ENCODE results near the gene EHMT1. TPM values are rescaled to one million over a fixed set of nuclear protein-coding genes. Genes with fewer than 3 reads are reported as not detected.
A peak's percentile ranks its signal among the peaks of the same experiment; 100 is the strongest.
"Not testable (repeated sequence)": the region's sequence is repeated elsewhere in the genome, so short reads cannot be mapped to it uniquely, and the experiment has no call there.

EHMT1 gene
- total RNA-seq, 1 donor from 2014 or later, result 64.2 TPM

DNA sequence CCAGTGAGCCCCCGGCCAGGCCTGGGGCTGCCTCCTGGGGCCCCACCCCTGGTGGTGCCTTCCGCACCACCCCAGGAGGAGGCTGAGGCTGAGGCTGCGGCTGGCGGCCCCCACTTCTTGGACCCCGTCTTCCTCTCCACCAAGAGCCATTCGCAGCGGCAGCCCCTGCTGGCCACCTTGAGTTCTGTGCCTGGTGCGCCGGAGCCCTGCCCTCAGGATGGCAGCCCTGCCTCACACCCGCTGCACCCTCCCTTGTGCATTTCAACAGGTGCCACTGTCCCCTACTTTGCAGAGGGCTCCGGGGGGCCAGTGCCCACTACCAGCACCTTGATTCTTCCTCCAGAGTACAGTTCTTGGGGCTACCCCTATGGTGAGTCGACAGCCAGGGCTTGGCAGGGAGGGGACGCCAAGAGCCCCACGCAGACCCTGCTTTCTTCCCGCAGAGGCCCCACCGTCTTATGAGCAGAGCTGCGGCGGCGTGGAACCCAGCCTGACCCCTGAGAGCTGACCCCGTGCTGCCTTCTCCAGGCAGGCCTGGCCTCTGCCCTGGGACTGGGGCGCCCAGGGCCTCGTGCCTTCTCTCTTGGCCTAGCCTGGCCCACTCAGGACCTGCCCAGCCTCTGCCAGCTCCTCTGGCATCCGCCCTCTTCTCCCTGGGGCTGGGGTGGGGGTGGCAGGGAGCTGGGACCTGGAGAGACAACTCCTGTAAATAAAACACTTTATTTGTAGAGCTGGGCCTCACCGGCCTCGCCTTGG is 4.0 kb upstream of the EHMT1 start:
- DNase-seq (ENCODE audit: low spot score), result peak; percentile 83
- peak; percentile 66 for ATAC-seq

DNA sequence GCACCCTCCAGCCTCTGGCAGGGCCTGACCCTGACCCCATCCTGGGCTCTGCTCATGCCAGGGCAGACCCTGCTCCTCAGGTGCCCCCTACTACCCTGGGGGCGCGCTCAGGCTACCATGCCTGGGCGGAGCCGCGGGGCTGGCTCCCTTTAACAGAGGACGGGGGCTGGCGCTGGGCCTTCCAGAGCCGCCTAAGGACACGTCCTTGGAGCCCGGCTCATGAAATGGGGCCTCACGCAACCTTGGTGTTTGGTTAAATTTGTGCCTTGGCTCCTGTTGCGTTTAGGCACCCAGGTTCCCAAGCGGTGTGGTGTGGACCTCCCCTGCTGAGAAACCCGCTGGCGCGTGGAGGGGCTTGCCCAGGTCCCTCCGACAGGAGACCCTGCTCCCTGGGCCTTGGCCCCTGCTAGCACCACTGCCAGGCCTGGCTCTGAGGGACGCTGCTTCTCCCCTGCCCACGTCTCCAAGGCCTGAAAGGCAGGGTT is 3.4 kb upstream of the EHMT1 start:
- DNase-seq (ENCODE audit: low spot score), result no peak

DNA sequence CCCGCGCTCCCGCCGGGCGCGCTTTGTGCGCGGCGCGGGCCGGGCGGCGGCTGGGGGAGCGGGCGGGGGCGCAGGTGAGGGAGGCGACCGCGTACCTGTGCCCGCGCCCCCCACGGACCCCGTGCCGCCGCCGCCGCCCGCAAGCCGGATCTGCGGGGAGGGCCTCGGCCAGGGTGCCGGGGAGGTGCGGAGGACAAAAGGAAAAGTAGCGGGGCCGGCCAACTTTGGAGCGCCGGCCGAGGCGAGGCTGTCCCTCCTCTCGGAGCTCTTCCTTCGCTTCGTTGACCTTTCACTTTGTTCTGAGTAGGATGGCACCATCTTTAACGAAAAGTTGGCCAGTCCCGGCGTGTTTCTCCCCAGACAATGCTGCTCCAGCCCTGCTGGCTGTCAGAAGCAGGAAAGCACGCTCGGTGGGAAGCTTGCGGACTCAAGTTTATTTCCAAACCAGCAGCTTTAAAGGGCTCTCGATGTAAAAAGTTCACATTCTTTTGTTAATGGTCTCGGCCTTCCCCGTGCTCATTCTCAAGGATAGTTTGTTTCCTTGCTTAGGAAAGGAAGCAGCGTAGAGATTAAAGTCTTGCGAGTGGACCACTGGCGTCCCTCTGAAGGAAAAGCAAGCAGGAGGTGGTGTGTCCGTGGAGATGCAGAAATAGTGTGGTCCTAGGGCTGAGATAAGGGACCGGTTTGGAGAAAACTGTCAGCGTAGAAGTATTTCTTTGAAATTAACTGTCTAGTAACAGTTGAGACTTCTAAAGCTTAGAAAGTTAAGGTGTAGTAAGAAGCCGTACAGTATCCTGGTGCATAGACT is 639 bp downstream of the EHMT1 start:
- ATAC-seq (peak; percentile 7), DNase-seq (ENCODE audit: low spot score) (peak; percentile 55)

More for the DNA sequence above, 3.4 kb upstream of the EHMT1 start:
- peak; percentile 41 for ATAC-seq

DNA sequence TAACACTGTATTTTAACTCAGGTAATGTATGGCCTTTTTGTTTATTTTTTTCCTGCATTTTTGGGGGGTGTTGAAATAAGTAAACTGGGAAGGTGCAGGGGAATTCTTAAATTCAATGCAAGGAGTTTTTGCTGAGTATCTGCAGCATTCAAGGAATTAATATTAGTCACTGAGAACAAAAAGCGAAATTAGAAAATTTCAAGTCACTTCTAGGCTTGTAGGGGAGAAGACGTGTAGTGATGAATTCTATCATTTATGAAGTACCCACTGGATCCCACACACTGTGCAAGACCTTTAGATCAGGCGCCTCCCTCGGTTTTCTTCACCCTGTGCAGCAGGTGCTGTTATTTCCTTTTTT is 1.2 kb downstream of the EHMT1 start:
- DNase-seq (ENCODE audit: low spot score) (no peak), ATAC-seq (no peak)

DNA sequence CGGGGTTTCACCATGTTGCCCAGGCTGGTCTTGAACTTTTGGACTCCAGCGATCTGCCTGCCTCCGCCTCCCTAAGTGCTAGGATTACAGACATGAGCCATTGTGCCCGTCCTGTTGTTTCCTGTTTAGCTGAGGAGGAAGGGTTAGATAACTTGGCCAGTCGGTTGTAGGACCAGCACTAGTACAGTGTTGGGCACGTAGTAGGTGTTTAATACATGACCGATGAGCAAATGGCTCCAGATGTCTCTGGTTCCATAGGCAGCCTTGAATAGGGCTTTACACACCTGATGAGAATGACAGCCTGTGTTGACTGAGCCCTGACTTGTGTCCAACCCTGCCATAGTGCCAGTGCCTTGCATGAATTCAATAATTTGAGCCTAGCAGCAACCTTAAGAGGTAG is 1.8 kb downstream of the EHMT1 start:
- no peak for ATAC-seq
- DNase-seq (ENCODE audit: low spot score), result no peak

DNA sequence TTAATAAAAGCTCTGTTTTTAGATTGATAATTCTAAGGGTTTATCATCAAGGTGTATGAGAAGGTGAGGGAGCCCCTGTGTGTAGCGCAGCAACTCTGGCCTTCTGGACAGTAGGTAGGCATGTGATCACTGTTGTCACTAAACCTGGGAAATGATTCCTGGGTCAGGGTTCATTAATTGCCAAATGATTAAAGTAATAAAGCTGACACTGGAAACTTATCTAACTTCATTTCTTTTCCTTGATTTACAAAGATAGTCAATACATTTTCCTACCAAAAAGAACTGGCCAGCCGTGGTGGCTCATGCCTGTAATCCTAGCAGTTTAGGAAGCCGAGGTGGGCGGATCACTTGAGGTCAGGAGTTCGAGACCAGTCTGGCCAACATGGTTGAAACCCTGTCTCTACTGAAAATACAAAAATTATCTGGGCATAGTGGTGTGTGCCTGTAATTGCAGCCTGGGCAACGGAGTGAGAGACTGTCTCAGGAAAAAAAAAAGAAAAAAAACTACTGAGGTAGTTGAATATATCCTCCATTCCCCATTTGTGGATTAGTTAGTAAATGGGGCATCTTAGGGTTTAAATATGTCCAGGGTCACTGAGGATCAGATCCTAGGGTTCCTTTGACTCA is 2.4 kb downstream of the EHMT1 start:
- DNase-seq (ENCODE audit: low spot score), result no peak

DNA sequence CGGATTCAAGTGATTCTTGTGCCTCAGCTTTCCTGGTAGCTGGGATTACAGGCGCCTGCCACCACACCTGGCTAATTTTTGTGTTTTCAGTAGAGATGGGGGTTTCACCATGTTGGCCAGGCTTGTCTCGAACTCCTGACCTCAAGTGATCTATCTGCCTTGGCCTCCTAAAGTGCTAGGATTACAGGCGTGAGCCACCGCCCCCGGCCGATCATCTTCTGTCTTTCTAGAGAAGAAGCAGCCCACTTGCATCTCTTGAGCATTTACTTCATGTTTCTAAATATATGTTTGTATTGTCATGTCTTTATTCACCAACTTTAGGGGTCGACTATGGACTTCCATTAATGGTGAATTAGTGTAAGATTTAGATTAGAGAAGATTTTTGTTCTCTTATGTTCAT is 3.4 kb downstream of the EHMT1 start:
- not testable (repeated sequence) for ATAC-seq; DNase-seq (ENCODE audit: low spot score)

More for the DNA sequence above, 2.4 kb downstream of the EHMT1 start:
- ATAC-seq, result no peak

DNA sequence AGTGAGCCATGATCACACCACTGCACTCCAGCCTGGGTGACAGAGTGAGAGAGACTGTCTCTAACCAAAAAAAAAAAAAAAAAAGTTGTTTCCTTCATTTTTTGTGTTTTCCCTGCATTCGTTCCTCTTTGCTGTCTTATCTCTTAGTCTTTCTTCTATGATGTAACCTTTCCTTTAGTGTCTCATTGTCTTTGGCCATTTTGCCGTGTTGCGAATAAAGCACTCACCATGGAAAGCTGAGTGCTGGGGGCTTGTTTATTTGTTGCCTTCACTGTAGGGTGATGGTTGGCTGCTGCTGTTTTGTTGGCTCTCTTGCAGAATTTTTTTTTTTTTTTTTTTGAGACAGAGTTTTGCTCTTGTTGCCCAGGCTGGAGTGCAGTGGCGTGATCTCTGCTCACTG is 7.7 kb downstream of the EHMT1 start:
- ATAC-seq (no peak), DNase-seq (ENCODE audit: low spot score) (no peak)

DNA sequence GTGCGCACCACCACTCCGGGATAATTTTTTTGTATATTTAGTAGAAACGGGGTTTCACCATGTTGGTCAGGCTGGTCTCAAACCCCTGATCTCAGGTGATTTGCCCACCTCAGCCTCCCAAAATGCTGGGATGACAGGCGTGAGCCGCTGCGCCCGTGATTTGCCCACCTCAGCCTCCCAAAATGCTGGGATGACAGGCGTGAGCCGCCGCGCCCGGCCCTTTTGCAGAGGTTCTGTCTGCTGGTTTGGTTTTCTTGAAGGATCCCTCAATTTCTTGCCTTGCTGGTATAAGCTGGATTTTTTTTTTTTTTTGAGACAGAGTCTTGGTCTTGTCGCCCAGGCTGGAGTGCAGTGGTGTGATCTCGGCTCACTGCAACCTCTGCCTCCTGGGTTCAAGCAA is 8.6 kb downstream of the EHMT1 start:
- not testable (repeated sequence) for ATAC-seq; DNase-seq (ENCODE audit: low spot score)

DNA sequence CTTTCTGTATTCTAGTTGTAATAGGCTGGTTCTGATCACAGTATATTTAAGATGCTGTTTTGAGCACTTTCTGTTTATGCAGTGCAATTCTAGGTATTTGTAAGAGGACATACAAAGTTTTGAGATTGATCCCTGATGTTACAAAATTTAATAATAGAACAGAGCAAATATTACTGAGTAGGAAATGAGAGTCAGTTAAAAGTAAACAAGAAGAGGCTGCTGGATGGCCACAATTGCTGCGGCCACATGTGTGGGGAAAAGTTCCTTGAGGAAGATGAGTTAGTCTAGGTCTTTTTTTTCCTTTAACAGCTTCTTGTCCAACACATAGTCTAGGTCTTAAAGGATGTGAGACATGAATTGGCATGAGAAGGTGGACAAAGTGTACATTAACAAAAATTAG is 11.3 kb downstream of the EHMT1 start:
- DNase-seq (ENCODE audit: low spot score) (no peak), ATAC-seq (peak; percentile 37)

DNA sequence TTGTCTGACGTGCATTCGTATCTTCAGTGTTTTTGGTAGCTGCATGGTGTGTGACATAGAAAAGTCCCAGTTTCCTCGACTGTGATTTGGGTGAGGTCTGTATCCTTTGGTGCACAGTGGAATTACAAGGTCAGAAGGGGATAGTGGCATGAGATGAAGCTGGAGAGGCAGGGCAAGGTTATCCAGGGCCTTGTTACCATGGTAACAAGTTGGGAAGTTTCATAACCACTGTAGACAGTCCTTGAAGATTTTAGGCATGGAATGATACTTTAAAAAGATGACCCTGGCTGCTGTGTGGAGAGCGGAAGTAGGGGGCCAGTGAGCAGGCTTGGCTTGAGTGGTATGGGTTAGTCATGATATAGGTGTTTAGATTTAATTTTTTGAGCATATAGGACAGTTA is 11.9 kb downstream of the EHMT1 start:
- ATAC-seq (peak; percentile 9), DNase-seq (ENCODE audit: low spot score) (no peak)

DNA sequence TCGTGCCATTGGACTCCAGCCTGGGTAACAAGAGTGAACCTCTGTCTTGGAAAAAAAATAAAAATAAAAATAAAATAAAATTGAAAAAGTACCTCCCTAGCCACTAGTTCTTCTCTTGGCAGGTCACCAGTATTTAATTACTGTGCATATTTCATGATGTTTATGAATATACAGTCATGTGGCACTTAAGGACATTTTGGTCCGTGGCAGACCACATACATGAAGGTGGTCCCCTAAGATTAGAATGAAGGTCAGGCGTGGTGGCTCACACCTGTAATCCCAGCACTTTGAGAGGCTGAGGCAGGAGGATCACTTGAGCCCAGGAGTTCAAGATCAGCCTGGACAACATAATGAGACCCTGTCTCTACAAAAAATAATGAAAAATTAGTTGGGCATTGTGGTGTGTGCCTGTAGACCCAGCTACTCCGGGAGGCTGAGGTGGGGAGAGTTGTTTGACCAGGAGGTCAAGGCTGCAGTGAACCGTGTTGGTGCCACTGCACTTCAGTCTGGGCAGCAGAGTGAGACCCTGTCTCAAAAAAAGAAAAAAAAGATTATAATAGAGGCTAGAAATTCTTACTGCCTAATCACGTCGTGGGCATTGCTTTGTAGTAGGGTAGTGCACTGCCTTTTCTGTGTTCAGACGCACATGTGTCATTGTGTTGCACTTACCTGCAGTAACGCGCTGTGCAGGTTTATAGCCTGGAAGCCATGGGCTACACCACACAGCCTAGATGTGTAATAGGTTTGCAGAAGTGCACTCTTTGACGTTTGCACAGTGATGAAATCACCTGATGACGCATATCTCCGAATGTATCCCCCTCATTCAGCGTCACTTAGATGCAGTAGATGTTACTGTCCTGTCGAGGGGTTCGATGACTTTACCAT is 12.8 kb downstream of the EHMT1 start:
- ATAC-seq (no peak), DNase-seq (ENCODE audit: low spot score) (no peak)

DNA sequence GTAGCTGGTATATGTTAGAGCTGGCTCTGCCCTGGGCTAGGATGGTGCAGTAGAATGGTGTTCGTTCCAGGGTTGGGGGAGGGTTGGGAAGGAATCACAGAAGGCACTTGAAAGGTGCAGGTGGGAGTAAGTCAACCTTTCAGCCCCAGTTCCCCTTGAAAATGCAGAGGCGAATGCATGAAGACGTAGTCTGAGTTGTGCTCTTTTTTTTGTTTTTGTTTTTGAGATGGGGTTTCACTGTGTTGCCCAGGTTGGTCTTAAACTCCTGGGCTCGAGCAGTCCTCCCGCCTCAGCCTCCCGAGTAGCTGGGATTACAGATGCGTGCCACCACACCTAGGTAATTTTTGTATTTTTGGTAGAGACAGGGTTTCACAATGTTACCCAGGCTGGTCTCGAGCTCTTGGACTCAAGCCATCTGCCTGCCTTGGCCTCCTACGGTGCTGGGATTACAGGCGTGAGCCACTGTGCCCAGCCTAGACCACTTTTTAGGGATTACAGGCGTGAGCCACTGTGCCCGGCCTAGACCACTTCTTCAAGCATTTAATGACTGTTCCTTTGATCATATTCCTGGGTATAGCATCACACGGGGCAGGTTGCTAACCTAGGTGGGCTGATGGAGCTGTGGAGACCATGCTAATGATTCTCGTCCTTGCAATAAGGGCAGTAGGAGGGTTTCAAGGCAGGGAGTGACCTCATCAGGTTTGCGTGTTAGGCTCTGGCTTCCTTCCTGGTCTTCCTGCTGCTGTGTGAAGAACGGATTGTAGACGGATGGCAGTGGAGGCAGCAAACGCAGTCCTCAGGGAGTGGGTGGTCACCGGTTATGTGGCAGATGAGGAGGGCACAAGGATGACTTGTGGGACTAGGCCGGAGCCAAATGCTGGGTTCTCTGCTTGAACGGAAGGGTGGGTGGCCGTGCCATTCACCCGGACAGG is 13.7 kb downstream of the EHMT1 start:
- ATAC-seq (peak; percentile 43), DNase-seq (ENCODE audit: low spot score) (no peak)

DNA sequence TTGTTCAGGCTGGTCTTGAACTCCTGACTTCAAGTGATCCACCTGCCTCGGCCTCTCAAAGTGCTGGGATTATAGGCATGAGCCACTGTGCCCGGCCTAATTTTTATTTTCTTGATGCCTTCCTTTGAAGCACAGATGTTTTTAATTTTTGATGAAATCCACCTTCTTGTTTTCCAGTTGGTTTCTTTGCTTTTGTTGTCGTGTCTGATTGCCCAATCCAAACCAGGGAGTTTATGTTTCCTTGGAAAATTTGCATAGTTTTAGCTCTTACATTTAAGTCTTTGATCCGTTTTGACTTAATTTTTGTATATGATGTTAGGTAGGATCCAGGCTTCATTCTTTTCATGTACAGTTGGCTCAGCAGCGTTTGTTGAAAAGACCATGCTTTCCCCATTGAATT is 15.2 kb downstream of the EHMT1 start:
- ATAC-seq, result no peak
- DNase-seq (ENCODE audit: low spot score), result no peak

DNA sequence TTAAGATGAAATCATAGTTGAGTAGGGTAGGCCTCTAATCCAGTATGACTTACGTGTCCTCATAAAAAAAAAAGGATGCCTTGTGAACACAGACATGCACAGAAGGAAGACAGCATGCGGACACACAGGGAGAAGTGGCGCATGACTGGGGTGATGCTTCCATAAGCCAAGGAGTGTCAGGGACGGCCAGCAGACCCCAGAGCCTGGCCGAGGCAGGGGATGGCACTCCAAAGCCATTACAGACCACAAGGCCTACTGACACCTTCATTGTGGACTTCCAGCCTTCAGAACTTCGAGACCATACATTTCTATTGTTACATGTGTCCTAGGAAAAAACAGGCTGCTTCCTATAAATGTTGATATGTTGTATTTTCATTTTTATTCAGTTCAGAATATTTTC is 19.9 kb downstream of the EHMT1 start:
- no peak for ATAC-seq

DNA sequence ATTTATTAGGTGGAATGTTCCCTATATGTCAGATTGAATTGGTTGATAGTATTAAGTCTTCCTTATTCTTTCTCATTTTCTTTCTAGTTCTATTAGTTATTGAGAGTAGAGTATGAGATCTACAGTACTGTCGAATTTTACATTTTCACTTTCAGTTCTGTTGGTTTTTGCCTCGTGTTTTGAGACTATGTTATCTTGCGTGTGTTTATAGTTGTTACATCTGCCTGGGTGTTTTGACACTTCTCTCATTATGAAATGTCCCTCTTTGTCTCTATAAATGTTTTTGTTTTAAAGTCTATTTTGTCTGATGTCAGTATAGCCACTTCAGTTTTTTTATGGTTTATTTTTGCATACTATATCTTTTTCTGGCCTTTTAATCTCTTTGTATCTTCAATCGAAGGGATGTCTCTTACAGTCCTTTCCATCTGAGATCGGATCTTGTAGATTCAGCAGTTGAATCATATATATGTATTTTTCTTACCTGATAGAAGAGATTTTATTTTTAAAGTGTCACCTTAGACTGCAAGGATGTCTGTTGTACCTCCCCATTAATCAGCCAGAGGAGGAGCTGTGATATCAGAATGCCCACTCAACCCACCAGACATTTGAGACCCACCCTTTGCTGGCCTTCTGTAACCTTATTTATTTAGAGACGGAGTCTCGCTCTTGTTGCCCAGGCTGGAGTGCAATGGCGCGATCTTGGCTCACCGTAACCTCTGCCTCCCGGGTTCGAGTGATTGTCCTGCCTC is 20.7 kb downstream of the EHMT1 start:
- no peak for DNase-seq (ENCODE audit: low spot score)

More for the DNA sequence above, 19.9 kb downstream of the EHMT1 start:
- DNase-seq (ENCODE audit: low spot score), result no peak

DNA sequence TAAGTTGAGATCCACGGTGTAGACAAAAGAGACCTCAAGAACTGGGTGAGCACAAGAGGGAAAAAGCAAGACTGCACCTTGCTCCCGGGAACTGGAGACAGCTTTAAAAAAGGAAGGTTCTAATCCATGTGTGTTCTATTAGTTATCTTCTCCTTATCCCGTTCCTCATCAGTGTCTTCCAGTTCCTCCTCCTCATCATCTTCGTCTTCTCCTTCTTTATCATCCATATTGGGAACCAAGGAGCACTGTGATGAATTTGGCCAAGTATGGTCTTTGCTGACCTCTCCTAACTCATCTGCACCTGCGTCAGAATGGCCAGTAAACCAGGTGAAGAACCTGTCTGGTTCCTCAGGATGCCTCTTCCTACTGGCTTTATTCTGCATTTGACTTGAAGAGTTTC is 22.1 kb downstream of the EHMT1 start:
- DNase-seq (ENCODE audit: low spot score) (no peak), ATAC-seq (no peak)

More for the DNA sequence above, 20.7 kb downstream of the EHMT1 start:
- peak; percentile 82 for ATAC-seq

DNA sequence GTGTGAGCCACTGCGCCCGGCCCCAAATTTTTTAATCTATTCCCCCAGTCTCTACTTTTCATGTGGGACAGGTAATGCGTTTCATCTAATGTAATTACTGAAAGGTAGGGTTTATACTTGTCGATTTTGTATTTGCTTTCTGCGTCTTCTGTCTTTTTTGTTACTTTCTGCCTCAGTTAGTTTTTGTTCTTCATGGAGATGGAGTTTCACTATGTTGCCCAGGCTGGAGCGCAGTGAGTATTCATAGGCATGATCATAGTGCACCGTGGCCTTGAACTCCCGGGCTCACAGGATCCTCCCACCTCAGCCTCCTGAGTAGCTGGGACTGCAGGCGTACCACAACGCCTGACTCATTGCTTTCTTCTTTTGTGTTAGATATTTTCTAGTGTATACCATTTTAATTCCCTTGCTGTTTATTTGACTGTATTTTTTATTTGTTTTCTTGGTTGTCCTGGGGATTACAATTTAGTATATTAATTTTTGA is 23.4 kb downstream of the EHMT1 start:
- no peak for ATAC-seq
- DNase-seq (ENCODE audit: low spot score), result no peak

DNA sequence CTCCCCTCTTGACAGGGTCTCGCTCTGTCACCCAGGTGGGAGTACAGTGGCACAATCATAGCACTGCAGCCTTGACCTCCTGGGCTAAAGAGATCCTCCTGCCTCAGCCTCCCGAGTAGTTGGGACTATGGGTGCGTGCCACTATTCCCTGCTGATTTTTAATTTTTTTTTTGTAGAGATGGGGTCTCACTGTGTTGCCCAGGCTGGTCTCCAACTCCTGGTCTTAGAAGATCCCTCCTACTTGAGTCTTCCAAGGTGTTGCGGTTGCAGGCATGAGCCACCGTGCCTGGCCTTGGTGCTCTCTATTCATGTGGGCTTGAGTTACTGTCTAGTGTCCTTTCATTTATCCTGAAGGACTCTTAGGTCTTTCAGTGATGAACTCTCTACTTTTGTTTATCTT is 24.1 kb downstream of the EHMT1 start:
- ATAC-seq (no peak), DNase-seq (ENCODE audit: low spot score) (no peak)
